GM18505 (cell line): ENCODE results near the gene TEX53.

Experiments
- ATAC-seq: cut with Tn5 transposase; IDR thresholded peaks from one replicate; pipeline ENCODE4 v1.9.1; 2021; ENCODE audit not compliant: unreplicated experiment
- POLR2A ChIP-seq: IDR thresholded peaks from 4 replicates; pipeline ENCODE4 v1.6.1; 2011; ENCODE audit warnings: borderline replicate concordance; ENCODE audit not compliant: insufficient read depth, insufficient read length; ENCODE audit errors: extremely low read depth

Gene TEX53

GRCh38 chr9:114657705-114658104, at the start of gene TEX53:
Gene TEX53 (minus strand): TSS chr9:114657805. CDS start chr9:114657774, 31 bp downstream.
- TF ChIP-seq POLR2A = no peak
- ATAC-seq = no peak

- no peak for ATAC-seq
- no peak for TF ChIP-seq POLR2A
These were observed 49.1 kb upstream of the TEX53 start for GRCh38 chr9:114706711-114707110.

GRCh38 chr9:114701988-114702387, 44.4 kb upstream of the TEX53 start:
- no peak for ATAC-seq
- no peak for TF ChIP-seq POLR2A

- no peak for TF ChIP-seq POLR2A
- peak; percentile 31 for ATAC-seq
These were observed 40.3 kb upstream of the TEX53 start for GRCh38 chr9:114697951-114698351.

GRCh38 chr9:114696814-114697544, 39.4 kb upstream of the TEX53 start:
- ATAC-seq = peak; percentile 63
- no peak for TF ChIP-seq POLR2A

- no peak for TF ChIP-seq POLR2A
These were observed 38.3 kb upstream of the TEX53 start for GRCh38 chr9:114695948-114696347.

GRCh38 chr9:114694719-114695269, 37.2 kb upstream of the TEX53 start:
- no peak for TF ChIP-seq POLR2A
- ATAC-seq = peak; percentile 31

More at GRCh38 chr9:114695948-114696347, 38.3 kb upstream of the TEX53 start:
- ATAC-seq = no peak

- no peak for ATAC-seq
- TF ChIP-seq POLR2A = no peak
These were observed 36.5 kb upstream of the TEX53 start for GRCh38 chr9:114694146-114694545.

- no peak for TF ChIP-seq POLR2A
- no peak for ATAC-seq
These were observed 35.7 kb upstream of the TEX53 start for GRCh38 chr9:114693248-114693855.

- TF ChIP-seq POLR2A = no peak
- no peak for ATAC-seq
These were observed 34.3 kb upstream of the TEX53 start for GRCh38 chr9:114691956-114692295.

- TF ChIP-seq POLR2A = no peak
- ATAC-seq = peak; percentile 75
These were observed 33.7 kb upstream of the TEX53 start for GRCh38 chr9:114691046-114691955.

GRCh38 chr9:114690308-114690707, 32.7 kb upstream of the TEX53 start:
- no peak for TF ChIP-seq POLR2A
- ATAC-seq = no peak

GRCh38 chr9:114689813-114690212, 32.2 kb upstream of the TEX53 start:
- ATAC-seq = no peak
- no peak for TF ChIP-seq POLR2A
